DOHH2 (cell line): ENCODE data around the gene SOST.

ENCODE experiments used
- H3F3A ChIP-seq: fragments of 200-600 bp; sonication (generic), shearing (Covaris generic); 2 replicates; pipeline ENCODE4 v1.6.0; 2016; ENCODE audit warnings: antibody characterized with exemption, mild to moderate bottlenecking; ENCODE audit not compliant: control insufficient read depth, insufficient read depth
- H3K27ac ChIP-seq: fragments of 200-600 bp; sonication (generic); 2 replicates; pipeline ENCODE4 v1.5.1; 2014; ENCODE audit warnings: low read depth, mild to moderate bottlenecking, low read length, moderate library complexity
- H3K27me3 ChIP-seq: fragments of 200-600 bp; sonication (generic); 2 replicates; pipeline ENCODE4 v1.6.1; 2014; ENCODE audit warnings: mild to moderate bottlenecking, low read length, mixed read lengths; ENCODE audit not compliant: control insufficient read depth
- H3K36me3 ChIP-seq: fragments of 200-600 bp; sonication (generic); 2 replicates; pipeline ENCODE4 v1.6.1; 2014; ENCODE audit warnings: mild to moderate bottlenecking, low read length, moderate library complexity, mixed read lengths; ENCODE audit not compliant: control insufficient read depth
- H3K4me1 ChIP-seq: fragments of 200-600 bp; sonication (generic); 2 replicates; pipeline ENCODE4 v1.6.1; 2014; ENCODE audit warnings: mild to moderate bottlenecking, low read length, mixed read lengths; ENCODE audit not compliant: control insufficient read depth
- H3K4me2 ChIP-seq: fragments of 200-600 bp; sonication (generic); 2 replicates; pipeline ENCODE4 v1.6.0; 2014; ENCODE audit warnings: mild to moderate bottlenecking, low read length, moderate library complexity
- H3K4me3 ChIP-seq: fragments of 200-600 bp; sonication (generic); 2 replicates; pipeline ENCODE4 v1.5.1; 2014; ENCODE audit warnings: mild to moderate bottlenecking, low read length, mixed read lengths
- H3K79me2 ChIP-seq: fragments of 200-600 bp; sonication (generic); 2 replicates; pipeline ENCODE4 v1.6.1; 2014; ENCODE audit warnings: mild to moderate bottlenecking, low read length, mixed read lengths; ENCODE audit not compliant: control insufficient read depth
- H3K9me2 ChIP-seq: fragments of 200-600 bp; sonication (generic); replicated peaks from 2 replicates; pipeline ENCODE4 v1.6.1; 2014; ENCODE audit warnings: mild to moderate bottlenecking, low read length, mixed read lengths; ENCODE audit not compliant: control insufficient read depth
- H3K9me3 ChIP-seq: fragments of 200-600 bp; sonication (generic); 2 replicates; pipeline ENCODE4 v1.6.1; 2014; ENCODE audit warnings: antibody characterized with exemption, low read length, mixed read lengths; ENCODE audit not compliant: control insufficient read depth, insufficient read depth
- H4K20me1 ChIP-seq: fragments of 200-600 bp; sonication (generic); 2 replicates; pipeline ENCODE4 v1.6.0; 2014; ENCODE audit warnings: low read depth, mild to moderate bottlenecking, antibody characterized with exemption, low read length, moderate library complexity; ENCODE audit not compliant: control insufficient read depth, insufficient read depth
- EZH2phosphoT487 ChIP-seq: fragments of 200-600 bp; sonication (generic); IDR thresholded peaks from 2 replicates; pipeline ENCODE4 v1.6.1; 2017; ENCODE audit warnings: borderline replicate concordance, mild to moderate bottlenecking, antibody characterized with exemption, low read length, moderate library complexity, mixed read lengths
- TF ChIP-seq, protein P1 (sequence below): fragments of 200-600 bp; sonication (generic); IDR thresholded peaks from one replicate; pipeline ENCODE4 v1.5.1; 2014; ENCODE audit warnings: antibody characterized with exemption, mild to moderate bottlenecking, low read depth, low read length; ENCODE audit not compliant: poor library complexity, severe bottlenecking

The SOST gene

DNA sequence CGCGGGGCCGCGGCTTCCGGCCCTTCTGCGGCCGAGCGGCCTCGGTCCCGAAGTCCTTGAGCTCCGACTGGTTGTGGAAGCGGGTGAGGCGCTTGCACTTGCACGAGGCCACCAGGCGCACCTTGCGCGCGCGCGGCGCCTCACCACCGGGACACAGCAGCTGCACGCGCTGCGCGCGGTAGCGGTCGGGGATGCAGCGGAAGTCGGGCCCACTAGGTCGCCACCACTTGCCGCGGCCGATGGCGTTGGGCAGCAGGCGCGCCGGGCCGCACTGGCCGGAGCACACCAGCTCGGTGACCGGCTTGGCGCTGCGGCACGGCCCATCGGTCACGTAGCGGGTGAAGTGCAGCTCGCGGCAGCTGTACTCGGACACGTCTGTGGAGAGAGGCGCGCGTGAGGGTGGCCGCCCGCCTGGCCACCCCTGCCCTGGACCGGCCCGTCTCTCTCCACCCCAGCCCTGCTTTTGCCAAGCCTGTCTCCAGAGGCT lies 3.2 kb downstream of the SOST start:
- H3K79me2 ChIP-seq, result no peaks in the 10 kb centered on the region
- no peaks in the 10 kb centered on the region for H3K9me2 ChIP-seq
- no peak overlapping the region for H3K4me2 ChIP-seq
- 0 out of 2 replicates have a peak, but pooled peaks cover 4% of the 10 kb centered on the region for H3K27me3 ChIP-seq
- no peaks in the 10 kb centered on the region for H4K20me1 ChIP-seq
- H3K9me3 ChIP-seq, result no peaks in the 10 kb centered on the region
- no peaks in the 10 kb centered on the region for H3K36me3 ChIP-seq
- TF ChIP-seq, protein P1, sequence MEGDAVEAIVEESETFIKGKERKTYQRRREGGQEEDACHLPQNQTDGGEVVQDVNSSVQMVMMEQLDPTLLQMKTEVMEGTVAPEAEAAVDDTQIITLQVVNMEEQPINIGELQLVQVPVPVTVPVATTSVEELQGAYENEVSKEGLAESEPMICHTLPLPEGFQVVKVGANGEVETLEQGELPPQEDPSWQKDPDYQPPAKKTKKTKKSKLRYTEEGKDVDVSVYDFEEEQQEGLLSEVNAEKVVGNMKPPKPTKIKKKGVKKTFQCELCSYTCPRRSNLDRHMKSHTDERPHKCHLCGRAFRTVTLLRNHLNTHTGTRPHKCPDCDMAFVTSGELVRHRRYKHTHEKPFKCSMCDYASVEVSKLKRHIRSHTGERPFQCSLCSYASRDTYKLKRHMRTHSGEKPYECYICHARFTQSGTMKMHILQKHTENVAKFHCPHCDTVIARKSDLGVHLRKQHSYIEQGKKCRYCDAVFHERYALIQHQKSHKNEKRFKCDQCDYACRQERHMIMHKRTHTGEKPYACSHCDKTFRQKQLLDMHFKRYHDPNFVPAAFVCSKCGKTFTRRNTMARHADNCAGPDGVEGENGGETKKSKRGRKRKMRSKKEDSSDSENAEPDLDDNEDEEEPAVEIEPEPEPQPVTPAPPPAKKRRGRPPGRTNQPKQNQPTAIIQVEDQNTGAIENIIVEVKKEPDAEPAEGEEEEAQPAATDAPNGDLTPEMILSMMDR, result no peak
- no peak for TF ChIP-seq EZH2phosphoT487
- no peaks in the 10 kb centered on the region for H3K4me1 ChIP-seq
- H3K27ac ChIP-seq, result no peak overlapping the region
- H3F3A ChIP-seq, result no peaks in the 10 kb centered on the region
- H3K4me3 ChIP-seq, result no peak overlapping the region

DNA sequence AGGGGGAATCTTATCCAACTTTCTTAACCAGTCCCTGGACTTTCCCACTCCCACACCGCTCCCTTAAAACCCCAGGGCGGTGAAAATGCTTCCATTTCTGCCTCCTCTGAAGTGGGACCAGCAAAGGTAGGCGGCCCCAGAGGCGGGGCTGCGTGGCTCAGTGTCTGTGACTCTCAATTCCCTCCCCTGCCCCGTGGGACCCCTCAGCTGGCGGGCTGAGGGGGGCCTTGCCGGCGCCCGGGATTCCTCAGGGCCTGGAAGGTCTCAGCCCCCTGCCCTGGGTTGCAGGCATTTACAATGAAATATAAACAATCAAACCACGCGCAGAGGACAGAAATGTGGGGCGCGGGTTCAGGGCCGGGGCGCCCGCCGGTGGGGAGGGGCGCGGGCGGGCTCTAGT lies 3.6 kb downstream of the SOST start:
- no peak for TF ChIP-seq EZH2phosphoT487
- TF ChIP-seq, protein P1, result no peak
- Histone ChIP-seq H3K9me2 (no peaks in the 10 kb centered on the region), H3K4me2 (no peak overlapping the region), H3F3A (no peaks in the 10 kb centered on the region), H3K9me3 (no peaks in the 10 kb centered on the region), H4K20me1 (no peaks in the 10 kb centered on the region), H3K27me3 (0 out of 2 replicates have a peak, but pooled peaks cover 4% of the 10 kb centered on the region), H3K4me3 (no peak overlapping the region), H3K27ac (no peak overlapping the region), H3K4me1 (no peaks in the 10 kb centered on the region), H3K36me3 (no peaks in the 10 kb centered on the region), H3K79me2 (no peaks in the 10 kb centered on the region)

DNA sequence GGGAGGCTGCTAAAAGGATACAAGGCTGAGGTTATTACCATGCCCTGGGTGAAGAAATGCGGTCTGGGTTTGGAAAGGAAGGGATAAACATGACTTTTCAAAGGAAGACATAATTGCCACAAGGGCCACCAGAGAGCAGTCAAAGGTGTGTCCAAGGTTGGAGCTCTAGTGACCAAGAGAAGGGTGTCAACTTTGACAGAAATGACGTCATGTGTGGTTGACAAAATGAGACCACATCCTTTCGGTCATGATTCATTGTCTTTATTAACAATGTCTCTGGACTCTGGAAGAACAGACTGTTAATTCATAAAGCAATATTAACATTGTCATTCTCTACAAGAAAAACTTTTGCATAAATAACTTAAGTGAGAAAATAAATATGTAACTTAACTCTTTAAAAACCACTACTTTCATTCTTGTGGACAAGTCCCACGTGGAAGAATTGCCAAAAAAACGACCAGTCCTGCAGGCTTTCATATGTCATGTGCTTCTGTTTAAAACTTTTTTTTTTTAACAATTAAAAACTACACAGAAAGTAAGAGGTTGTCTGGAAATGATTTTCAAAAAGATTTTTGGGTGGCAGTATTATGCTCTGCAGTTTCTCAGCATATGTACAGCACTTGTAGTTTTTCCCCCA lies 5.0 kb downstream of the SOST start:
- no peaks in the 10 kb centered on the region for H4K20me1 ChIP-seq
- 0 out of 2 replicates have a peak, but pooled peaks cover 4% of the 10 kb centered on the region for H3K27me3 ChIP-seq
- no peaks in the 10 kb centered on the region for H3F3A ChIP-seq

More for the DNA sequence above, 5.0 kb downstream of the SOST start:
- H3K36me3 ChIP-seq, result no peaks in the 10 kb centered on the region
- no peaks in the 10 kb centered on the region for H3K4me1 ChIP-seq
- no peak overlapping the region for H3K4me3 ChIP-seq
- no peaks in the 10 kb centered on the region for H3K9me3 ChIP-seq
- no peak overlapping the region for H3K4me2 ChIP-seq
- H3K79me2 ChIP-seq, result no peaks in the 10 kb centered on the region
- no peaks in the 10 kb centered on the region for H3K9me2 ChIP-seq
- TF ChIP-seq, protein P1, result no peak
- TF ChIP-seq EZH2phosphoT487, result no peak
- no peak overlapping the region for H3K27ac ChIP-seq
